HFFc6 (cell line): ENCODE results near the gene MYOD1. TPM values are rescaled to one million over a fixed set of nuclear protein-coding genes. Genes with fewer than 3 reads are reported as not detected.

Experiments used
- DNase-seq: peaks from one replicate; pipeline ENCODE4 v3.0.0-alpha.2; 2018
- H3K27ac Mint-ChIP-seq: 2 replicates; pipeline ENCODE4 v1.8.0; 2020; ENCODE audit warnings: mild to moderate bottlenecking, mixed read lengths
- H3K27me3 Mint-ChIP-seq: 2 replicates; pipeline ENCODE4 v1.8.0; 2021; ENCODE audit warnings: mild to moderate bottlenecking, moderate library complexity, mixed read lengths; ENCODE audit not compliant: insufficient read depth
- H3K36me3 Mint-ChIP-seq: 2 replicates; pipeline ENCODE4 v1.8.0; 2021; ENCODE audit warnings: low read depth, mixed read lengths
- H3K4me1 Mint-ChIP-seq: 2 replicates; pipeline ENCODE4 v1.8.0; 2020; ENCODE audit warnings: low read depth, mixed read lengths
- H3K4me3 Mint-ChIP-seq: 2 replicates; pipeline ENCODE4 v1.8.0; 2020; ENCODE audit warnings: mild to moderate bottlenecking, moderate library complexity, mixed read lengths
- H3K9me3 Mint-ChIP-seq: 2 replicates; pipeline ENCODE4 v1.8.0; 2020; ENCODE audit warnings: mild to moderate bottlenecking, mixed read lengths
- total RNA-seq, 6 experiments: library from RNA; stranded (reverse); fragmentation: NEBNext Ultra II Directional; extraction: Animal tissue kit (Norgen Biotek cat#: 25700); gene quantifications; 2 replicates in 1 of 6; 3 replicates in 5 of 6; pipeline ENCODE4 v1.2.3, GENCODE V29; 2021
- TF ChIP-seq, protein P1 (sequence below): fragments of 200-600 bp; sonication (generic); IDR thresholded peaks from 2 replicates; pipeline ENCODE4 v1.5.0; 2021; ENCODE audit warnings: antibody characterized with exemption, mild to moderate bottlenecking

MYOD1 gene
- total RNA-seq, 6 experiments from 2014 or later = not detected

DNA sequence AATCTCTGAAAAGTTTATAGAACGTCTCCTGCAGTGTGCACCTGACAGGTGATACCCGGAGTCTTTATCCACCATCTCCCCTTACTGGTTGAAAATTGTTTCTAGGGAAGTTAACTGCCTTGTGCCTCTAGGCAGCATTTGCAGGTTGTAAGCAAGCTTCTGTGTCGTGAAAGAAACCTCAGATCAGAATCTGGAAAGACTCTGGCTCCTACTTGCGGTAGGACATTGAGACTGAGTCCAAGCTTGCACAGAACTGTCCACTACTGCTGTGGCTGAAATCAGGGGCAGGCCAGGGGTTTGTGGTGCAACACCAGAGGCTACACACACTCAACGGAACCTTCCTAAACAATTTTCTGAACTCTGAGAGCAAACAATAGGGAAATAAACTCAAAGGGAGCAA is 34.8 kb upstream of the MYOD1 start:
- Mint-ChIP-seq H3K36me3 (no peaks in the 10 kb centered on the region), H3K27ac (no peak overlapping the region), H3K9me3 (no peaks in the 10 kb centered on the region), H3K4me1 (peaks cover 30% of the 10 kb centered on the region), H3K4me3 (no peak overlapping the region), H3K27me3 (peaks cover 12% of the 10 kb centered on the region)
- TF ChIP-seq, protein P1, sequence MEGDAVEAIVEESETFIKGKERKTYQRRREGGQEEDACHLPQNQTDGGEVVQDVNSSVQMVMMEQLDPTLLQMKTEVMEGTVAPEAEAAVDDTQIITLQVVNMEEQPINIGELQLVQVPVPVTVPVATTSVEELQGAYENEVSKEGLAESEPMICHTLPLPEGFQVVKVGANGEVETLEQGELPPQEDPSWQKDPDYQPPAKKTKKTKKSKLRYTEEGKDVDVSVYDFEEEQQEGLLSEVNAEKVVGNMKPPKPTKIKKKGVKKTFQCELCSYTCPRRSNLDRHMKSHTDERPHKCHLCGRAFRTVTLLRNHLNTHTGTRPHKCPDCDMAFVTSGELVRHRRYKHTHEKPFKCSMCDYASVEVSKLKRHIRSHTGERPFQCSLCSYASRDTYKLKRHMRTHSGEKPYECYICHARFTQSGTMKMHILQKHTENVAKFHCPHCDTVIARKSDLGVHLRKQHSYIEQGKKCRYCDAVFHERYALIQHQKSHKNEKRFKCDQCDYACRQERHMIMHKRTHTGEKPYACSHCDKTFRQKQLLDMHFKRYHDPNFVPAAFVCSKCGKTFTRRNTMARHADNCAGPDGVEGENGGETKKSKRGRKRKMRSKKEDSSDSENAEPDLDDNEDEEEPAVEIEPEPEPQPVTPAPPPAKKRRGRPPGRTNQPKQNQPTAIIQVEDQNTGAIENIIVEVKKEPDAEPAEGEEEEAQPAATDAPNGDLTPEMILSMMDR = no peak
- DNase-seq = no peak

DNA sequence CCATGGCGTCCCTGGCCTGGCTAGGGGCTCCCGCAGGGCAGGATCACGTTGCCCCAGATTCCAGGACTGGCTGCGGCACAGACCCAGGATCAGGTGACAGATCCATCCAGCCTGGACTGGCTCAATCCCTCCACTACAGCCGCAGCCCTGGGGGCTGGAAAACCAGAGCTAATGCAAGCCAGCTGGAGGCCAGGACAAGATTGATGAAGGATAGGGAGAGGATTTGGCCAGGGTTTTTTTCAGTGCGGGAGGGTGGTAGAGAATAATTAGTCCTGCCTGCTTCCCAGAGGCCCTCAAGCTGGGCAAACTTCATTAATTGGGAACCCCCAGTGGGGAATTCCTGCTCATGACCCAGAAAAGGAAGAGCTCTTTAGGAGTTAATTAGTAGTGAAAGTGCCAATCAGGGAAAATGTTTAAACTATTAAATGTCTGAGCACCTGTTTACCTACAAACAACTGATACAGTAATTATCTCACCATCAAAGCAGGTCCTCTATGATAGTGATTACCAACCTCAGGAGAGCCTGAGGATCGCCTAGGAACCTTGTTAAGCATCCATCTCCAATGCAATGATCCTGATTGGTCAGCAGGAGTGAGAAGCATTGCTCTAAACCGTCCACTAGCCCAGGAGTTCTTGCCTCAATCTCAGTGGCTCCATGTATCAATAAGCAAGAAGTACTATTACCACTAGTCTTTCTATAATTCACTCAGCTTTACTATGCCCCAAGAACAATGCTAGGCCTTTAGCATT is 33.0 kb upstream of the MYOD1 start:
- Mint-ChIP-seq H3K9me3 (no peaks in the 10 kb centered on the region), H3K4me3 (no peak overlapping the region), H3K27ac (no peak overlapping the region), H3K4me1 (peaks cover 30% of the 10 kb centered on the region), H3K36me3 (no peaks in the 10 kb centered on the region), H3K27me3 (peaks cover 4% of the 10 kb centered on the region)
- TF ChIP-seq, protein P1 = no peak
- DNase-seq = peak; percentile 4

- no peaks in the 10 kb centered on the region for H3K36me3 Mint-ChIP-seq
- TF ChIP-seq, protein P1 = no peak
- no peak for DNase-seq
- no peak overlapping the region for H3K27ac Mint-ChIP-seq
- H3K4me1 Mint-ChIP-seq = peaks cover 19% of the 10 kb centered on the region
- no peak overlapping the region for H3K4me3 Mint-ChIP-seq
- no peaks in the 10 kb centered on the region for H3K9me3 Mint-ChIP-seq
- H3K27me3 Mint-ChIP-seq = peaks cover 19% of the 10 kb centered on the region
These were observed 31.3 kb upstream of the MYOD1 start for GRCh38 chr11:17687946-17688670.

- H3K4me1 Mint-ChIP-seq = no peaks in the 10 kb centered on the region
- peaks cover 40% of the 10 kb centered on the region for H3K27me3 Mint-ChIP-seq
- no peak for DNase-seq
- TF ChIP-seq, protein P1 = no peak
- no peak overlapping the region for H3K27ac Mint-ChIP-seq
- no peaks in the 10 kb centered on the region for H3K9me3 Mint-ChIP-seq
- no peak overlapping the region for H3K4me3 Mint-ChIP-seq
- no peaks in the 10 kb centered on the region for H3K36me3 Mint-ChIP-seq
These were observed 27.8 kb upstream of the MYOD1 start for GRCh38 chr11:17691550-17691949.

DNA sequence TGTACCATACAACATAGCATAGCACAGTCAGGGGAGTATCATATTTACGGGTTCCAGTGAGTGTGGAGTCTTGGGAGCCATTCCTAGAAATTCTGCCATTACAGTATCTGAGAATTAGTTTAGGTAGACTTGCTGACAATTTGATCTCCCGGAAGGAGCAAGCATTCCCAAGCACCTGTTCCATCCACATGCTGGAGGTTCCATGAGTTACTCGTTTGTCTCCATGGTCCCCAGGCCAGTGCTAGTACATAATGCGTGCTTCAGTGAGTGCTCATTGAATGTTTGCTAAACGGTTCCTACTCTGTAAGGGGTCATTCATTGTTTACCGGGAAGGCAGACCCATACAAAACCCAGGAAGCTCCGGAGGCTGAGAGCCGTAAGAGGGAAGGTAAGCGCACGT is 27.4 kb upstream of the MYOD1 start:
- DNase-seq = no peak
- no peak overlapping the region for H3K4me3 Mint-ChIP-seq
- TF ChIP-seq, protein P1 = no peak
- H3K4me1 Mint-ChIP-seq = no peaks in the 10 kb centered on the region
- H3K27me3 Mint-ChIP-seq = peaks cover 44% of the 10 kb centered on the region
- no peaks in the 10 kb centered on the region for H3K9me3 Mint-ChIP-seq
- H3K36me3 Mint-ChIP-seq = no peaks in the 10 kb centered on the region
- no peak overlapping the region for H3K27ac Mint-ChIP-seq
